GM12878 (cell line): ENCODE results near the gene SLC25A45. TPM values are rescaled to one million over a fixed set of nuclear protein-coding genes. Genes with fewer than 3 reads are reported as not detected.
A peak's percentile ranks its signal among the peaks of the same experiment; 100 is the strongest.

Source experiments
- BCL11A ChIP-seq: IDR thresholded peaks from 2 replicates; pipeline ENCODE4 v1.6.1; 2011; ENCODE audit warnings: low read depth, low read length
- BMI1 ChIP-seq: fragments of 450-650 bp; IDR thresholded peaks from 2 replicates; pipeline ENCODE4 v1.6.1; 2016; ENCODE audit warnings: mild to moderate bottlenecking, moderate library complexity, borderline replicate concordance
- BRCA1 ChIP-seq: IDR thresholded peaks from 2 replicates; pipeline ENCODE4 v1.6.1; 2011; ENCODE audit warnings: low read depth, low read length, improper control_type of control experiment
- DPF2 ChIP-seq: fragments of 450-650 bp; IDR thresholded peaks from 2 replicates; pipeline ENCODE4 v1.6.1; 2017; ENCODE audit warnings: mild to moderate bottlenecking
- HDAC6 ChIP-seq: fragments of 200-600 bp; sonication (generic); IDR thresholded peaks from one replicate; pipeline ENCODE4 v1.8.0; 2017; ENCODE audit warnings: antibody characterized with exemption; ENCODE audit not compliant: unreplicated experiment
- IKZF1 ChIP-seq: fragments of 450-650 bp; conservative IDR thresholded peaks from 2 replicates; pipeline ENCODE4 v1.6.1; 2017; ENCODE audit warnings: antibody characterized with exemption, mild to moderate bottlenecking
- MTA3 ChIP-seq: IDR thresholded peaks from 2 replicates; pipeline ENCODE4 v1.6.1; 2012; ENCODE audit warnings: low read length, inconsistent platforms, borderline replicate concordance
- MYC ChIP-seq: IDR thresholded peaks from 2 replicates; pipeline ENCODE4 v1.6.1; 2011; ENCODE audit warnings: mild to moderate bottlenecking, low read length, moderate library complexity, inconsistent platforms; ENCODE audit not compliant: insufficient read depth, insufficient replicate concordance, insufficient read length, severe bottlenecking
- POLR2AphosphoS2 ChIP-seq: IDR thresholded peaks from 2 replicates; pipeline ENCODE4 v1.6.1; 2011; ENCODE audit warnings: low read depth, mild to moderate bottlenecking, low read length, improper control_type of control experiment, moderate library complexity
- POLR2AphosphoS5 ChIP-seq: IDR thresholded peaks from 2 replicates; pipeline ENCODE4 v1.6.1; 2011; ENCODE audit warnings: mild to moderate bottlenecking, low read length, inconsistent platforms
- RFX5 ChIP-seq: IDR thresholded peaks from 2 replicates; pipeline ENCODE4 v1.6.1; 2011; ENCODE audit warnings: low read depth, low read length, improper control_type of control experiment
- RUNX3 ChIP-seq: IDR thresholded peaks from 2 replicates; pipeline ENCODE4 v1.6.1; 2012; ENCODE audit warnings: low read length, inconsistent platforms
- ZNF207 ChIP-seq: fragments of 450-650 bp; IDR thresholded peaks from 2 replicates; pipeline ENCODE4 v1.6.1; 2014; ENCODE audit warnings: antibody characterized with exemption, mild to moderate bottlenecking, borderline replicate concordance
- ZNF384 ChIP-seq: IDR thresholded peaks from 2 replicates; pipeline ENCODE4 v1.6.1; 2012; ENCODE audit warnings: low read depth, mild to moderate bottlenecking, low read length, improper control_type of control experiment, borderline replicate concordance
- polyA plus RNA-seq, 11 experiments: library from polyadenylated mRNA; depleted of rRNA in 4 of 11; unstranded in 6 of 11; stranded (reverse) in 5 of 11; fragments of >200 nt; fragmentation: Nextera tagmentation in 4 of 11; fragmentation: Illumina TruSeq in 1 of 11; extraction: Ambion mirVana in 4 of 11; extraction: Trizol in 1 of 11; gene quantifications; 1 replicate in 1 of 11; 2 replicates in 10 of 11; pipeline versions ENCODE4 v1.2.1 to v1.2.3, GENCODE V29; 2011 to 2016; ENCODE audit warnings: inconsistent platforms in 2 of 11, missing spikeins in 2 of 11, low read depth in 1 of 11
- total RNA-seq, 4 experiments: library from RNA; depleted of rRNA in 3 of 4; stranded (reverse); fragments of >200 nt in 3 of 4; fragmentation: Illumina TruSeq in 1 of 4; extraction: Trizol in 1 of 4; gene quantifications; 2 replicates each; pipeline versions ENCODE4 v1.2.1 to v1.2.3, GENCODE V29; 2013 to 2021
- TF ChIP-seq, protein P1 (sequence below): fragments of 450-650 bp; IDR thresholded peaks from 2 replicates; pipeline ENCODE4 v1.6.1; 2018; ENCODE audit warnings: mild to moderate bottlenecking, low read depth, moderate library complexity; ENCODE audit not compliant: partially characterized antibody
- TF ChIP-seq, protein P2 (sequence below): IDR thresholded peaks from 2 replicates; pipeline ENCODE4 v1.6.1; 2011; ENCODE audit warnings: low read depth, low read length, improper control_type of control experiment, borderline replicate concordance
- TF ChIP-seq, protein P3 (sequence below): fragments of 450-650 bp; IDR thresholded peaks from 2 replicates; pipeline ENCODE4 v1.6.1; 2016; ENCODE audit warnings: mild to moderate bottlenecking
- TF ChIP-seq, protein P4 (sequence below): fragments of 450-650 bp; formaldehyde crosslinking; IDR thresholded peaks from 2 replicates; pipeline ENCODE4 v1.4.0; 2020; ENCODE audit warnings: mild to moderate bottlenecking, moderate library complexity
- TF ChIP-seq, protein P5 (sequence below): fragments of 450-650 bp; IDR thresholded peaks from 2 replicates; pipeline ENCODE4 v1.6.1; 2017; ENCODE audit warnings: borderline replicate concordance

The SLC25A45 gene
- total and polyA plus RNA-seq, 10 of the 15 experiments (the other 5 are each of a cell fraction or from before 2014, with no cell fraction given), result 4.1 to 35.2 (median 20.3) TPM

DNA sequence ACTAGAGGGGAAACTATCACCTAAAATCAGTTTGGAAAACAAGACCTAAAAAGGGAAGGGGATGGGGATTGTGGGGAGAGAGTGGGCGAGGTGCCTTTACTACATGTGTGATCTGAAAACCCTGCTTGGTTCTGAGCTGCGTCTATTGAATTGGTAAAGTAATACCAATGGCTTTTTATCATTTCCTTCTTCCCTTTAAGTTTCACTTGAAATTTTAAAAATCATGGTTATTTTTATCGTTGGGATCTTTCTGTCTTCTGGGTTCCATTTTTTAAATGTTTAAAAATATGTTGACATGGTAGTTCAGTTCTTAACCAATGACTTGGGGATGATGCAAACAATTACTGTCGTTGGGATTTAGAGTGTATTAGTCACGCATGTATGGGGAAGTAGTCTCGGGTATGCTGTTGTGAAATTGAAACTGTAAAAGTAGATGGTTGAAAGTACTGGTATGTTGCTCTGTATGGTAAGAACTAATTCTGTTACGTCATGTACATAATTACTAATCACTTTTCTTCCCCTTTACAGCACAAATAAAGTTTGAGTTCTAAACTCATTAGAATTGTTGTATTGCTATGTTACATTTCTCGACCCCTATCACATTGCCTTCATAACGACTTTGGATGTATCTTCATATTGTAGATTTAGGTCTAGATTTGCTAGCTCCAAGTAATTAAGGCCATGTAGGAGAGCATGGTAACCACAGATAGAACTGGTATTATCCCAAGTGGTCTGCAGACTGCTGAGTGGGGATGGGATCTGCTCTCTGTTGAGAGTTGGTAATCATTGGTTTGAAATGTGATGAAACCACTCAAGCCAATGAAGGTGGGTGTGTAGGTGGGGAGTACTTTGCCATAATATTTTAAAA, 43.8 kb upstream of the SLC25A45 start (continued):
- TF ChIP-seq, protein P1, sequence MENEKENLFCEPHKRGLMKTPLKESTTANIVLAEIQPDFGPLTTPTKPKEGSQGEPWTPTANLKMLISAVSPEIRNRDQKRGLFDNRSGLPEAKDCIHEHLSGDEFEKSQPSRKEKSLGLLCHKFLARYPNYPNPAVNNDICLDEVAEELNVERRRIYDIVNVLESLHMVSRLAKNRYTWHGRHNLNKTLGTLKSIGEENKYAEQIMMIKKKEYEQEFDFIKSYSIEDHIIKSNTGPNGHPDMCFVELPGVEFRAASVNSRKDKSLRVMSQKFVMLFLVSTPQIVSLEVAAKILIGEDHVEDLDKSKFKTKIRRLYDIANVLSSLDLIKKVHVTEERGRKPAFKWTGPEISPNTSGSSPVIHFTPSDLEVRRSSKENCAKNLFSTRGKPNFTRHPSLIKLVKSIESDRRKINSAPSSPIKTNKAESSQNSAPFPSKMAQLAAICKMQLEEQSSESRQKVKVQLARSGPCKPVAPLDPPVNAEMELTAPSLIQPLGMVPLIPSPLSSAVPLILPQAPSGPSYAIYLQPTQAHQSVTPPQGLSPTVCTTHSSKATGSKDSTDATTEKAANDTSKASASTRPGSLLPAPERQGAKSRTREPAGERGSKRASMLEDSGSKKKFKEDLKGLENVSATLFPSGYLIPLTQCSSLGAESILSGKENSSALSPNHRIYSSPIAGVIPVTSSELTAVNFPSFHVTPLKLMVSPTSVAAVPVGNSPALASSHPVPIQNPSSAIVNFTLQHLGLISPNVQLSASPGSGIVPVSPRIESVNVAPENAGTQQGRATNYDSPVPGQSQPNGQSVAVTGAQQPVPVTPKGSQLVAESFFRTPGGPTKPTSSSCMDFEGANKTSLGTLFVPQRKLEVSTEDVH, result no peak
- TF ChIP-seq ZNF384 (no peak), POLR2AphosphoS2 (peak; percentile 91), IKZF1 (no peak; the same call in 1 of the 2 replicates), HDAC6 (no peak), POLR2AphosphoS5 (peak; percentile 80; the same call in 1 of the 2 replicates), RUNX3 (no peak), MYC (no peak), BMI1 (peak; percentile 46), DPF2 (no peak), BCL11A (no peak), RFX5 (no peak), MTA3 (no peak), BRCA1 (no peak), ZNF207 (peak; percentile 43; the same call in 1 of the 2 replicates)
- TF ChIP-seq, protein P2, sequence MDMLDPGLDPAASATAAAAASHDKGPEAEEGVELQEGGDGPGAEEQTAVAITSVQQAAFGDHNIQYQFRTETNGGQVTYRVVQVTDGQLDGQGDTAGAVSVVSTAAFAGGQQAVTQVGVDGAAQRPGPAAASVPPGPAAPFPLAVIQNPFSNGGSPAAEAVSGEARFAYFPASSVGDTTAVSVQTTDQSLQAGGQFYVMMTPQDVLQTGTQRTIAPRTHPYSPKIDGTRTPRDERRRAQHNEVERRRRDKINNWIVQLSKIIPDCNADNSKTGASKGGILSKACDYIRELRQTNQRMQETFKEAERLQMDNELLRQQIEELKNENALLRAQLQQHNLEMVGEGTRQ, result no peak
- TF ChIP-seq, protein P3, sequence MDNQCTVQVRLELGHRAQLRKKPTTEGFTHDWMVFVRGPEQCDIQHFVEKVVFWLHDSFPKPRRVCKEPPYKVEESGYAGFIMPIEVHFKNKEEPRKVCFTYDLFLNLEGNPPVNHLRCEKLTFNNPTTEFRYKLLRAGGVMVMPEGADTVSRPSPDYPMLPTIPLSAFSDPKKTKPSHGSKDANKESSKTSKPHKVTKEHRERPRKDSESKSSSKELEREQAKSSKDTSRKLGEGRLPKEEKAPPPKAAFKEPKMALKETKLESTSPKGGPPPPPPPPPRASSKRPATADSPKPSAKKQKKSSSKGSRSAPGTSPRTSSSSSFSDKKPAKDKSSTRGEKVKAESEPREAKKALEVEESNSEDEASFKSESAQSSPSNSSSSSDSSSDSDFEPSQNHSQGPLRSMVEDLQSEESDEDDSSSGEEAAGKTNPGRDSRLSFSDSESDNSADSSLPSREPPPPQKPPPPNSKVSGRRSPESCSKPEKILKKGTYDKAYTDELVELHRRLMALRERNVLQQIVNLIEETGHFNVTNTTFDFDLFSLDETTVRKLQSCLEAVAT, result peak; percentile 60
- TF ChIP-seq, protein P4, sequence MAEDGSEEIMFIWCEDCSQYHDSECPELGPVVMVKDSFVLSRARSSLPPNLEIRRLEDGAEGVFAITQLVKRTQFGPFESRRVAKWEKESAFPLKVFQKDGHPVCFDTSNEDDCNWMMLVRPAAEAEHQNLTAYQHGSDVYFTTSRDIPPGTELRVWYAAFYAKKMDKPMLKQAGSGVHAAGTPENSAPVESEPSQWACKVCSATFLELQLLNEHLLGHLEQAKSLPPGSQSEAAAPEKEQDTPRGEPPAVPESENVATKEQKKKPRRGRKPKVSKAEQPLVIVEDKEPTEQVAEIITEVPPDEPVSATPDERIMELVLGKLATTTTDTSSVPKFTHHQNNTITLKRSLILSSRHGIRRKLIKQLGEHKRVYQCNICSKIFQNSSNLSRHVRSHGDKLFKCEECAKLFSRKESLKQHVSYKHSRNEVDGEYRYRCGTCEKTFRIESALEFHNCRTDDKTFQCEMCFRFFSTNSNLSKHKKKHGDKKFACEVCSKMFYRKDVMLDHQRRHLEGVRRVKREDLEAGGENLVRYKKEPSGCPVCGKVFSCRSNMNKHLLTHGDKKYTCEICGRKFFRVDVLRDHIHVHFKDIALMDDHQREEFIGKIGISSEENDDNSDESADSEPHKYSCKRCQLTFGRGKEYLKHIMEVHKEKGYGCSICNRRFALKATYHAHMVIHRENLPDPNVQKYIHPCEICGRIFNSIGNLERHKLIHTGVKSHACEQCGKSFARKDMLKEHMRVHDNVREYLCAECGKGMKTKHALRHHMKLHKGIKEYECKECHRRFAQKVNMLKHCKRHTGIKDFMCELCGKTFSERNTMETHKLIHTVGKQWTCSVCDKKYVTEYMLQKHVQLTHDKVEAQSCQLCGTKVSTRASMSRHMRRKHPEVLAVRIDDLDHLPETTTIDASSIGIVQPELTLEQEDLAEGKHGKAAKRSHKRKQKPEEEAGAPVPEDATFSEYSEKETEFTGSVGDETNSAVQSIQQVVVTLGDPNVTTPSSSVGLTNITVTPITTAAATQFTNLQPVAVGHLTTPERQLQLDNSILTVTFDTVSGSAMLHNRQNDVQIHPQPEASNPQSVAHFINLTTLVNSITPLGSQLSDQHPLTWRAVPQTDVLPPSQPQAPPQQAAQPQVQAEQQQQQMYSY (CRISPR knock-in tag), result 0 out of 2 replicates have a peak, but pooled peaks have one; percentile 43
- TF ChIP-seq, protein P5, sequence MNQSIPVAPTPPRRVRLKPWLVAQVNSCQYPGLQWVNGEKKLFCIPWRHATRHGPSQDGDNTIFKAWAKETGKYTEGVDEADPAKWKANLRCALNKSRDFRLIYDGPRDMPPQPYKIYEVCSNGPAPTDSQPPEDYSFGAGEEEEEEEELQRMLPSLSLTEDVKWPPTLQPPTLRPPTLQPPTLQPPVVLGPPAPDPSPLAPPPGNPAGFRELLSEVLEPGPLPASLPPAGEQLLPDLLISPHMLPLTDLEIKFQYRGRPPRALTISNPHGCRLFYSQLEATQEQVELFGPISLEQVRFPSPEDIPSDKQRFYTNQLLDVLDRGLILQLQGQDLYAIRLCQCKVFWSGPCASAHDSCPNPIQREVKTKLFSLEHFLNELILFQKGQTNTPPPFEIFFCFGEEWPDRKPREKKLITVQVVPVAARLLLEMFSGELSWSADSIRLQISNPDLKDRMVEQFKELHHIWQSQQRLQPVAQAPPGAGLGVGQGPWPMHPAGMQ, result no peak
